ENCODE results near the gene MCUB.
"Not testable (repeated sequence)": the region's sequence is repeated elsewhere in the genome, so short reads cannot be mapped to it uniquely, and the experiment has no call there.

MCUB gene

GRCh38 chr4:109631532-109632108, 71.6 kb downstream of the MCUB start:
- no peak for DNase-seq

GRCh38 chr4:109640644-109641043, 80.6 kb downstream of the MCUB start:
- no peak for DNase-seq

- no peak for DNase-seq
These were observed 86.0 kb downstream of the MCUB start for GRCh38 chr4:109645874-109646710.

GRCh38 chr4:109648266-109648996, 88.4 kb downstream of the MCUB start:
- DNase-seq = peak; percentile 22

GRCh38 chr4:109648997-109649575, 89.0 kb downstream of the MCUB start:
- no peak for DNase-seq

GRCh38 chr4:109649872-109650271, 89.8 kb downstream of the MCUB start:
- no peak for DNase-seq

- DNase-seq = no peak
These were observed 95.3 kb downstream of the MCUB start for GRCh38 chr4:109655396-109655795.

GRCh38 chr4:109657854-109658418, 97.9 kb downstream of the MCUB start:
- no peak for DNase-seq

- no peak for DNase-seq
These were observed 98.9 kb downstream of the MCUB start for GRCh38 chr4:109658871-109659410.

- DNase-seq = no peak
These were observed 102.1 kb downstream of the MCUB start for GRCh38 chr4:109662116-109662515.

- no peak for DNase-seq
These were observed 102.7 kb downstream of the MCUB start for GRCh38 chr4:109662771-109663170.

- DNase-seq = no peak
These were observed 105.9 kb downstream of the MCUB start for GRCh38 chr4:109665783-109666485.

GRCh38 chr4:109671350-109671749, 111.3 kb downstream of the MCUB start:
- no peak for DNase-seq

- no peak for DNase-seq
These were observed 112.3 kb downstream of the MCUB start for GRCh38 chr4:109672169-109672930.

- DNase-seq = no peak
These were observed 113.3 kb downstream of the MCUB start for GRCh38 chr4:109673303-109673702.

- no peak for DNase-seq
These were observed 115.1 kb downstream of the MCUB start for GRCh38 chr4:109675181-109675580.

- DNase-seq = no peak
These were observed 115.8 kb downstream of the MCUB start for GRCh38 chr4:109675843-109676242.

- DNase-seq = no peak
These were observed 116.8 kb downstream of the MCUB start for GRCh38 chr4:109676886-109677285.

GRCh38 chr4:109678472-109678871, 118.4 kb downstream of the MCUB start:
- not testable (repeated sequence) for DNase-seq

- DNase-seq = not testable (repeated sequence)
These were observed 118.9 kb downstream of the MCUB start for GRCh38 chr4:109678925-109679324.

- no peak for DNase-seq
These were observed 122.8 kb downstream of the MCUB start for GRCh38 chr4:109682875-109683274.
